Anterior cingulate cortex (tissue), 58 donors: Measurements from ENCODE around the gene TMOD1.

Experiments
- DNase-seq, 58 donors: peaks; one replicate each; lab custom pipeline; 2025; lab: John Stamatoyannopoulos, UW

The TMOD1 gene

GRCh38 chr9:97627624-97628023 is 126.2 kb downstream of the TMOD1 start:
- no peak for DNase-seq

DNA sequence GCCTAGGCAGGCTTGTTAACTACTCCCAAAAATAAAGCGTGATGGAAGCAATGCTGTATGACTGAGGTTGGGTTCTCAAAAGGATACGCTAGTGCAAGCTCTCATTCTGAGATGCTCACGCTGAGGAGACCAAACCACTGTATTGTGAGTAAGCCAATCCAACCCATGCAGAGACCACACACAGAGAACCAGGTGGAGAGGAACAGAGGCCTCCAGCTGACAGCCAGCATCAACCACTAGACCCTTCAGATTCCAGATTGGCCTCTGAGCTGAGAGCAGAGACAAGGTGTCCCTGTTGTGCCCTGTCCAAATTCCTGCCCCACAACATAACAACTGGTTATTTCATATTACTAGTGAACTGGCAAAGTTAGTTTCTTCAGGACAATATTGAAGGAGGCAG is 127.2 kb downstream of the TMOD1 start:
- no peak for DNase-seq

- no peak for DNase-seq
These were observed 127.7 kb downstream of the TMOD1 start for GRCh38 chr9:97629156-97629555.

- DNase-seq: no peak
These were observed 129.1 kb downstream of the TMOD1 start for GRCh38 chr9:97630591-97630990.

DNA sequence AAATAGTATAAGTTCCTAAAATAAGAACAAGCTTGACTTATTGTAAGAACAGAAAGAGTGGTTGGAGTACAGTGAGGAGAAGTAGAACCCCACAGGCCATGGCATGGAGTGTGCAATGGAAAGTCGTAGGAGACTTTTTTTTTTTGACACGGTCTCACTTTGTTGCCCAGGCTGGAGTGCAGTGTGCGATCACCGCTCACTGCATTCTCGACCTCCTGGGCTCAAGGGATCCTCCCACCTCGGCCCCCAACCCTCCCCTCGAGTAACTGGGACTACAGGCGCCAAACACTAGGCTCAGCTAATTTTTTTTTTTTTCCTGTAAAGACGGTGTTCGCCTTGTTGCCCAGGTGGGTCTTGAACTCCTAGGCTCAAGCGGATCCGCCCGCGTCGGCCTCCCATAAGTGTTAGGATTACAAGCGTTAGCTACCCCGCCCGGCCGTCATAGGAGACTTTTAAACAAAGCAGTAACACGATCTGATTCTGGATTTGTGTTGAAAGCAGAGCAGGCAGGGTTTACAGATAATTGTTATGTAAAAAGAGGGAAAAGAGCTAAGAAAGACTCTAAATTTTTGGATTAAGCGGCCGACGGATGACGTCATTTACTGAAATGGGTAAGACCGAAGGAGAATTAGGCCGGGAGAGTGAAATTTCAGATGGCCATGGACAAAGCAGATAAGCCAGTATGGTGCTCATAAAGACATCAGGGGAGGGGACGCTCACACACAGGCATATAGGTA is 130.9 kb downstream of the TMOD1 start:
- DNase-seq: peak in 18 of 58 donors; percentile 4 to 78 (median 51)

DNA sequence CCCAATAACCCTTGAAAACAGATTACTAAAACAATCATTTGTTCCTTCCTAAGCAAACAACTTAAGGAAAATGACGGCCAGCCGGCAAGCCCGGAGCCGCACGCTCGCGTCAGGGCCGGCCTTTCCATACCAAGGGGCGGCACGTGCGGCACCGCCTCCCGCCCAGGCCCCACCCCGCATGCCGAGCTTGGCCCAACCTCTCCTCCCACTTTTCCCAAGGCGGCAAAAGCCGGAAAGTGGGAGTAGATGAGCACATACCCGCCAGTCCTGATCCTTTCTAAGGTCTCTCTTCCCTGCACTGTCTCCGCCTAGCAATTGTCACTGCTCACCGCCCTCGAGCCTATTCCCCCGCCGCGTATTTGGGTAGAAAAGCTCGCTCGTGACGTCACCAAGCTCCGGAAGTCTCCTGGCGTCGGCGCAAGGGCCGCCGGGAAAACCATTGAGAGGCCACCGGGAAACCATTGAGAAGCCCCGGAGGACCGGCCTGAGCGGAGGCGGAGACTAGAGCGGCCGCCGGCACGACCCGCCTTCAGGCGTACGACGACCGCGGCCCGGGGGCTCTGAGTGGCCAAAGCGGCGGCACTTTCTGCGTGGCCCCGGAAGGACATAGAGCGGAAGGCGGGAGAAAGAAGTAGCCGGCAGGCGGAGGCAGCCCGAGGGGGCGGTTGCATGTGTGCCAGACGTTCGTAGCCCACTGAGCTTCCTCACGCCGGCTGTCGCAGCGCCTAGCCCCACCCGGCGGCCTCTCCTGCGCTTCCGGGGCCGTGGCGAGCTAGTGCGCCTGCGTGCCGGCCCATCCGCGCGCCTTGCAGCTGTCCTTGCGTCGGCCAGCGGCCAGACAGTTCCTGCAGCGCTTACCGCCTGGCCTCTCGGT is 131.8 kb downstream of the TMOD1 start, which contains the start of the genes NCBP1 and TSTD2:
Gene NCBP1, plus strand, starts transcription at position 837 of the 874 bp plus-strand sequence. CDS start 61 bp downstream, outside the sequence.
Gene TSTD2, minus strand, starts transcription at position 384 of the 874 bp plus-strand sequence. CDS start 5,806 bp downstream, outside the sequence.
- DNase-seq: peak; percentile 89 to 99 (median 97)

DNA sequence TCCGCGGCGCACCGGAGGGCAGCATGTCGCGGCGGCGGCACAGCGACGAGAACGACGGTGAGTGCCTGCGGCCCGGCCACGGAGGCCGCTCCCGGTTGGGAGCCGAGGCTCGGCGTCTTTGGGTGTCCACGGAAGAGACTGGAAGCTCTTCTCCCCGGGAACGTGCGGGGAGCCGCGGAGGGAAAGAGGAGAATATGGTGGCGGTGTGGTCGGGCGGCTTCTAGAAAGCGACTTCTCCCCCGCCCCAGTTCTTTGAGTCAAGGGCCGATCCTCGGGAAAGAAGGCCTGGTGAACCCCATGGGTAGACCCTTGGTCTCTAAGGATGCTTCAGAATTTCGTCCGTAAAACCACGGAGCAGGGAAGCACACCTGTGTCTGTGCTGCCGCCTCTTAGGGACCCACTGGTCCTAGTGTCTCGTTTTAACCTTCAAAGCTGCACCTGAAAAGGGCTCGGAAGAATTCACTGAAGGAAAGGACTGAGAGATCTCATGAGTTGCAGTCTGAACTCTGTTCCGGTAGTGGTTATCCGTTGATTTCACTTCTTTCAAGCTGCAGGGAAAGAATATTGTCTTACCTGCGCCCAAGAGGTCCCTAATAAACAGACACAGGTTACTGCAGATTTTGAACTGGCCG is 132.5 kb downstream of the TMOD1 start:
- peak in 3 of 58 donors; percentile 42 to 52 (median 51) for DNase-seq

DNA sequence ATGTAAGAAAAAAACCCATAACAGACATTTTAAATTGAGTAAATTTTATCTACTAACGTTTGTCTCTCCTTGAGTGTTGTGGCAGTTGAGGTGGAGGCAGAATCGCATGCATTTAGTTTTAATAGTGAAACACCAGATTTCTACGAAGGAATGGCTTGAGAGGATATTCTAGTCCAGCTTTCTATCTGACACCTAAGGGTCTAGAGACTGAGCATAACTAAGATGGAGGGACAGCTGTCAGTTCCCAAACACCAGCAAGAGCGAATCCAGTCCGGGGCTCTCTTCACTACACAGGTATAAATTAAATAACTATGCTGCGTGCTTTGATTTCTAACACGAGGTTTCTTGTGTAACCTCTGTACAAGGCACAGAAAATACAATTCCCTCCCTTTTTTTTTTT is 133.6 kb downstream of the TMOD1 start:
- DNase-seq: no peak

DNA sequence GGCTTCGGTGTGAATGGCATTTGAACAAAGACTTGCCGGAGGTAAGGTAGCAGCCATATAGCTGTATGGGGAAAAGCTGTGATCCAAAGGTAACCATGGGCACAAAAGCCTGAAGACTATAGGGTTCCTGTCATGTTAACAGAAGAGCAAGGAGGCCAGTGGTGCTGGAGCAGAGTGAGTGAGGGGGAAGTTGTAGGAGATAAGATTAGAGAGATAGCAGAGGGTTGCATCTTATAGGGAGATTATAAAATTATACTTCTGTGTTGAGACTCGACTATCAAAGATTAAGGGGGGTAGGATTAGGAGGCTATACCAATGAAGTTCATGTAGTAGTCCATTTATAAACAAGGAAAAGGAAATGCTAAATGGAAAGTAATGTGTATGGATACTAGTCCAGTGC is 135.4 kb downstream of the TMOD1 start:
- DNase-seq: no peak

DNA sequence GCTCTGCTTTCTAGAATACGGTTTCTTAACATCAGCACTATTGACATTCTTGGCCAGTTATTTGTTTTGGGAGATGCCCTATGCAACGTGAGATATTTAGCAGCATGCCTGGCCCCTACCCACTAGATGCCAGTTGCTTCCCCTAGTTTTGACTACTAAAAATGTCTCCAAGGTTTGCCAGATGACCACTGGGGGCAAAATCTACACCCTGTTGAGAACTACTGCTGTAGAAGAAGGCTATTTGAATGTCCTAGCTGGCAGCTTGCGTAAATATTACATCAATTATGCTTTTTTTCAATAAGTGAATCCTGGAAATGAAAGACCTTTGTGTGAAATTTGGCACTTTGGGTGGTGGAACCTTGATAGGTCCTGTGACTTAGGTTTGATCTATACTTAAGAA is 137.2 kb downstream of the TMOD1 start:
- DNase-seq: no peak

- peak in 1 of 58 donors; percentile 5 for DNase-seq
These were observed 138.9 kb downstream of the TMOD1 start for GRCh38 chr9:97640325-97640724.

GRCh38 chr9:97645720-97646119 is 144.3 kb downstream of the TMOD1 start:
- no peak for DNase-seq

- DNase-seq: no peak
These were observed 146.5 kb downstream of the TMOD1 start for GRCh38 chr9:97647996-97648395.
